Keratinocyte (primary cell): ENCODE results near the gene PRKN. TPM values are rescaled to one million over a fixed set of nuclear protein-coding genes. Genes with fewer than 3 reads are reported as not detected.

Experiments
- DNase-seq: peaks from one replicate; pipeline ENCODE4 v3.0.0-alpha.2; 2011; ENCODE audit warnings: low read depth, missing footprints, low spot score
- FAIRE-seq: peaks from 2 replicates; lab custom pipeline; 2011; peaks lifted over from hg19 to GRCh38; lab: Jason Lieb, UNC
- H2AFZ ChIP-seq: 2 replicates; pipeline ENCODE4 v1.6.0; 2012; ENCODE audit warnings: low read length, control low read depth, inconsistent platforms; ENCODE audit not compliant: control insufficient read depth
- H3K27ac ChIP-seq: 2 replicates; pipeline ENCODE4 v1.5.1; 2011; ENCODE audit warnings: low read length; ENCODE audit not compliant: control insufficient read depth, insufficient read depth
- H3K27me3 ChIP-seq: 3 replicates; pipeline ENCODE4 v1.6.0; 2011; ENCODE audit warnings: low read length; ENCODE audit not compliant: control insufficient read depth, insufficient read depth; ENCODE audit errors: extremely low read depth
- H3K36me3 ChIP-seq, 2 experiments: 2 replicates in 1 of 2; 3 replicates in 1 of 2; pipeline ENCODE4 v1.5.1; 2011; ENCODE audit warnings: low read length in 2 of 2, mild to moderate bottlenecking in 1 of 2; ENCODE audit not compliant: control insufficient read depth in 2 of 2, insufficient read depth in 2 of 2; ENCODE audit errors: extremely low read depth in 1 of 2
- H3K4me1 ChIP-seq: 3 replicates; pipeline ENCODE4 v1.5.1; 2011; ENCODE audit warnings: low read length; ENCODE audit not compliant: control insufficient read depth, insufficient read depth; ENCODE audit errors: extremely low read depth
- H3K4me2 ChIP-seq: 3 replicates; pipeline ENCODE4 v1.6.0; 2011; ENCODE audit warnings: low read depth, low read length; ENCODE audit not compliant: control insufficient read depth, insufficient read depth; ENCODE audit errors: extremely low read depth
- H3K4me3 ChIP-seq, 3 experiments: fragments of 200-600 bp in 1 of 3; sonication (generic) in 1 of 3; 2 replicates in 2 of 3; 3 replicates in 1 of 3; pipeline ENCODE4 v1.5.1; 2011 to 2016; ENCODE audit warnings: low read length in 3 of 3, mild to moderate bottlenecking in 3 of 3, control low read depth in 2 of 3, inconsistent platforms in 1 of 3, low read depth in 1 of 3, mixed read lengths in 1 of 3, mixed run types in 1 of 3, moderate library complexity in 1 of 3; ENCODE audit not compliant: control insufficient read depth in 2 of 3, insufficient read depth in 2 of 3; ENCODE audit errors: extremely low read depth in 1 of 3
- H3K79me2 ChIP-seq: 2 replicates; pipeline ENCODE4 v1.6.0; 2012; ENCODE audit warnings: low read length; ENCODE audit not compliant: control insufficient read depth, insufficient read depth
- H3K9ac ChIP-seq: 3 replicates; pipeline ENCODE4 v1.6.0; 2011; ENCODE audit warnings: low read length; ENCODE audit not compliant: control insufficient read depth, insufficient read depth; ENCODE audit errors: extremely low read depth
- H3K9me1 ChIP-seq: 3 replicates; pipeline ENCODE4 v1.6.0; 2011; ENCODE audit warnings: low read length; ENCODE audit not compliant: control insufficient read depth, insufficient read depth; ENCODE audit errors: extremely low read depth
- H3K9me3 ChIP-seq: 2 replicates; pipeline ENCODE4 v1.5.1; 2012; ENCODE audit warnings: low read depth, low read length; ENCODE audit not compliant: control insufficient read depth
- H4K20me1 ChIP-seq: 3 replicates; pipeline ENCODE4 v1.6.0; 2011; ENCODE audit warnings: low read length; ENCODE audit not compliant: control insufficient read depth, insufficient read depth; ENCODE audit errors: extremely low read depth
- CTCF ChIP-seq, 3 experiments: IDR thresholded peaks in 1 of 3; conservative IDR thresholded peaks in 1 of 3; optimal IDR thresholded peaks in 1 of 3; 2 replicates in 2 of 3; 3 replicates in 1 of 3; pipeline versions ENCODE3 to v1.5.1; 2011; ENCODE audit warnings: low read length in 3 of 3, mild to moderate bottlenecking in 3 of 3, moderate library complexity in 2 of 3, control low read depth in 1 of 3, inconsistent platforms in 1 of 3; ENCODE audit not compliant: insufficient read depth in 2 of 3; ENCODE audit errors: extremely low read depth in 1 of 3
- EZH2 ChIP-seq: IDR thresholded peaks from one replicate; pipeline ENCODE4 v1.6.1; 2012; ENCODE audit warnings: inconsistent platforms, mild to moderate bottlenecking, low read length, moderate library complexity
- dilution Hi-C: fragments of 300-500 bp; cut with MboI; formaldehyde crosslinking; loops from one replicate; pipeline ENCODE4 v1.7.0; 2020; ENCODE audit warnings: low sequenced_read_pairs; ENCODE audit not compliant: extremely low pct_ligation_motif_present
- polyA plus RNA-seq, 5 experiments: library from polyadenylated mRNA; depleted of rRNA in 3 of 5; stranded (reverse) in 3 of 5; stranded (forward) in 1 of 5; unstranded in 1 of 5; fragments of >200 nt; gene quantifications; 1 replicate in 1 of 5; 2 replicates in 3 of 5; 3 replicates in 1 of 5; pipeline versions ENCODE4 v1.2.1 to v1.2.3, GENCODE V29; 2011 to 2012; ENCODE audit warnings: missing spikeins in 2 of 5, low read depth in 1 of 5, low replicate concordance in 1 of 5

PRKN gene
- polyA plus RNA-seq, 1 donor (not counting 4 experiments of a cell fraction or from before 2014, with no cell fraction given): 0.67 TPM

DNA sequence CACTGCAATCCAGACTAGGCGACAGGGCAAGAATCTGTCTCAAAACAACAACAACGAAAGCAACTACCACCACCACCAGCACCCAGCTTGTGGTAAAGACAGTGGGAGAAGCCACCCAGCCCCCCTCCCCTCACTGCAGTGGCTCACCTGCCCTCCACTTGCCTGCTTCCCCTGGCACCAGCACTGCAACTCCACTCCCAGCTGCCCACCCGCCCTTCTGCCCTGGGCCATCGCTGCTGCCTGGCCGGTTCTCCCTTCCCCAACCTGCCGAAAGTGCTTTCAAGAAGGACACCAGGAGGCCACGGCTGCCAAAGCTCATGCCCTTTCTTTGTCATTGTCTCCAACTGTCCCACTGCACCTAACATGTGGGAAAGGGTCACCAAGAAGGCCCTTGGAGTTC lies 1359.1 kb downstream of the PRKN start:
- Histone ChIP-seq H4K20me1 (no peaks in the 10 kb centered on the region), H3K36me3 (no peaks in the 10 kb centered on the region), H3K27ac (peak overlapping the region; percentile 61), H3K4me2 (no peak overlapping the region), H3K79me2 (no peaks in the 10 kb centered on the region), H3K4me3 (no peak overlapping the region), H3K9ac (no peak overlapping the region), H2AFZ (no peak overlapping the region), H3K4me1 (peaks cover 4% of the 10 kb centered on the region), H3K9me3 (no peaks in the 10 kb centered on the region), H3K27me3 (no peaks in the 10 kb centered on the region), H3K9me1 (no peaks in the 10 kb centered on the region)
- FAIRE-seq (no peak), DNase-seq (no peak)
- TF ChIP-seq CTCF (optimal IDR thresholded peaks at IDR 0.05 in 1 of 3, IDR thresholded peaks at IDR 0.05 in 1 of 3, conservative IDR thresholded peaks at IDR 0.05 in 1 of 3; ENCODE audit: extremely low read depth in 1 of 3, insufficient read depth in 2 of 3, low read length in 3 of 3): no peak
- no peak for TF ChIP-seq EZH2
- dilution Hi-C loops: no loop called here

GRCh38 chr6:161367472-161367871 lies 1360.1 kb downstream of the PRKN start:
- no peak overlapping the region for H3K9ac ChIP-seq
- H3K79me2 ChIP-seq: no peaks in the 10 kb centered on the region
- no peaks in the 10 kb centered on the region for H4K20me1 ChIP-seq
- no peaks in the 10 kb centered on the region for H3K36me3 ChIP-seq
- H3K4me1 ChIP-seq: peaks cover 4% of the 10 kb centered on the region
- no peaks in the 10 kb centered on the region for H3K9me1 ChIP-seq
- H3K27ac ChIP-seq: no peak overlapping the region
- H3K27me3 ChIP-seq: no peaks in the 10 kb centered on the region
- H2AFZ ChIP-seq: no peak overlapping the region
- FAIRE-seq: no peak
- dilution Hi-C loops: no loop called here
- DNase-seq: no peak
- H3K4me3 ChIP-seq: no peak overlapping the region
- H3K4me2 ChIP-seq: no peak overlapping the region
- H3K9me3 ChIP-seq: peaks cover 2% of the 10 kb centered on the region
- no peak for TF ChIP-seq EZH2
- no peak for TF ChIP-seq CTCF (optimal IDR thresholded peaks at IDR 0.05 in 1 of 3, IDR thresholded peaks at IDR 0.05 in 1 of 3, conservative IDR thresholded peaks at IDR 0.05 in 1 of 3; ENCODE audit: extremely low read depth in 1 of 3, insufficient read depth in 2 of 3, low read length in 3 of 3)
